ENCODE data around the gene GABRD. TPM values are rescaled to one million over a fixed set of nuclear protein-coding genes. Genes with fewer than 3 reads are reported as not detected.
"Not testable (repeated sequence)": the region's sequence is repeated elsewhere in the genome, so short reads cannot be mapped to it uniquely, and the experiment has no call there.

Gene GABRD
- total and polyA plus RNA-seq, 2 experiments from 2014 or later = not detected

GRCh38 chr1:1979482-1980165 lies 39.5 kb upstream of the GABRD start:
- no peak for TF ChIP-seq EZH2phosphoT487 (IDR thresholded peaks at IDR 0.05; ENCODE audit: insufficient read depth, low read depth)
- TF ChIP-seq EZH2 (IDR thresholded peaks at IDR 0.05; ENCODE audit: insufficient read depth, poor library complexity, severe bottlenecking) = no peak
- Histone ChIP-seq H3K27ac (no peak overlapping the region), H3K79me2 (ENCODE audit: insufficient read depth) (no peaks in the 10 kb centered on the region), H3K4me1 (ENCODE audit: insufficient read depth) (no peaks in the 10 kb centered on the region), H3F3A (ENCODE audit: insufficient read depth) (no peaks in the 10 kb centered on the region), H3K36me3 (ENCODE audit: low read depth) (no peaks in the 10 kb centered on the region), H3K4me2 (ENCODE audit: unreplicated experiment) (no peak overlapping the region), H3K4me3 (no peak overlapping the region), H4K20me1 (ENCODE audit: insufficient read depth) (no peaks in the 10 kb centered on the region), H3K9me3 (ENCODE audit: low read depth) (no peaks in the 10 kb centered on the region), H3K27me3 (replicated peaks; ENCODE audit: insufficient read depth) (peaks cover 10% of the 10 kb centered on the region), H3K9me2 (ENCODE audit: insufficient read depth) (no peaks in the 10 kb centered on the region), H2AFZ (no peak overlapping the region), H3K9ac (no peak overlapping the region)
- WGBS, 2 experiments (ENCODE audit: low coverage in 1 of 2, low lambda C conversion rate in 2 of 2, missing lambda C conversion rate in 2 of 2) = 87 to 92% methylated on average over 41 to 61 of the region's 61 CpGs
- in situ Hi-C loops (cut with MboI) = no loop called here
- no peak for DNase-seq

GRCh38 chr1:1980467-1981141 lies 38.5 kb upstream of the GABRD start:
- DNase-seq = no peak
- peaks cover 1% of the 10 kb centered on the region; the same call in 1 of the 2 replicates for H3K27me3 ChIP-seq (replicated peaks; ENCODE audit: insufficient read depth)
- 78 to 79% methylated on average over 39 to 42 of the region's 42 CpGs for WGBS, 2 experiments (ENCODE audit: low coverage in 1 of 2, low lambda C conversion rate in 2 of 2, missing lambda C conversion rate in 2 of 2)
- TF ChIP-seq EZH2 (IDR thresholded peaks at IDR 0.05; ENCODE audit: insufficient read depth, poor library complexity, severe bottlenecking) = no peak
- no peak for TF ChIP-seq EZH2phosphoT487 (IDR thresholded peaks at IDR 0.05; ENCODE audit: insufficient read depth, low read depth)
- no peak overlapping the region for H3K4me3 ChIP-seq
- H3K4me2 ChIP-seq (ENCODE audit: unreplicated experiment) = no peak overlapping the region
- no peaks in the 10 kb centered on the region for H3K4me1 ChIP-seq (ENCODE audit: insufficient read depth)
- in situ Hi-C loops (cut with MboI) = no loop called here
- H3K79me2 ChIP-seq (ENCODE audit: insufficient read depth) = no peaks in the 10 kb centered on the region
- H2AFZ ChIP-seq = no peak overlapping the region
- no peaks in the 10 kb centered on the region for H3K9me2 ChIP-seq (ENCODE audit: insufficient read depth)
- no peaks in the 10 kb centered on the region for H4K20me1 ChIP-seq (ENCODE audit: insufficient read depth)
- no peaks in the 10 kb centered on the region for H3K36me3 ChIP-seq (ENCODE audit: low read depth)
- no peak overlapping the region for H3K27ac ChIP-seq
- H3K9ac ChIP-seq = no peak overlapping the region
- H3F3A ChIP-seq (ENCODE audit: insufficient read depth) = no peaks in the 10 kb centered on the region
- no peaks in the 10 kb centered on the region for H3K9me3 ChIP-seq (ENCODE audit: low read depth)

DNA sequence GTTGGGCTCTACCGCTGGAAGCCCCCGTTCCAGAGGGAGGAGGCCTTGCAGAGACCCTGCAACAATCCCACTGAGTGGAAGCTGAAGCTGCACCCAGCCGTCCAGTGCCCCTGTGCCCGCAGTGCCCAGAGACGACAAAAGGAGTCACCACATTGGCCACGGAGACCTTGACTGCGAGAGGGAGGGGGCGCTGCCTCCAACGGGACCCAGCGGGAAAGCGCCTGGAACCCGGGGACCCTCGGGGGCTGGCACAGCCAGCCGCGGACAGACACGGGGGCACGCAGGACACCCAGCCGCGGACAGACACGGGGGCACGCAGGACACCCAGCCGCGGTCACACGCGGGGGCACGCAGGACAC lies 38.0 kb upstream of the GABRD start:
- H3K9me2 ChIP-seq (ENCODE audit: insufficient read depth) = no peaks in the 10 kb centered on the region
- H3K27ac ChIP-seq = no peak overlapping the region
- no peaks in the 10 kb centered on the region for H3K36me3 ChIP-seq (ENCODE audit: low read depth)
- no peak overlapping the region for H3K9ac ChIP-seq
- in situ Hi-C loops (cut with MboI) = no loop called here
- H3K27me3 ChIP-seq (replicated peaks; ENCODE audit: insufficient read depth) = no peaks in the 10 kb centered on the region; the same call in 1 of the 2 replicates
- DNase-seq = no peak
- no peak overlapping the region for H3K4me3 ChIP-seq
- no peaks in the 10 kb centered on the region for H3K79me2 ChIP-seq (ENCODE audit: insufficient read depth)
- H4K20me1 ChIP-seq (ENCODE audit: insufficient read depth) = no peaks in the 10 kb centered on the region
- 74 to 86% methylated on average over 11 to 26 of the region's 26 CpGs for WGBS, 2 experiments (ENCODE audit: low coverage in 1 of 2, low lambda C conversion rate in 2 of 2, missing lambda C conversion rate in 2 of 2)
- TF ChIP-seq EZH2 (IDR thresholded peaks at IDR 0.05; ENCODE audit: insufficient read depth, poor library complexity, severe bottlenecking) = no peak
- no peak for TF ChIP-seq EZH2phosphoT487 (IDR thresholded peaks at IDR 0.05; ENCODE audit: insufficient read depth, low read depth)
- H3K4me1 ChIP-seq (ENCODE audit: insufficient read depth) = no peaks in the 10 kb centered on the region
- H3F3A ChIP-seq (ENCODE audit: insufficient read depth) = no peaks in the 10 kb centered on the region
- H3K4me2 ChIP-seq (ENCODE audit: unreplicated experiment) = no peak overlapping the region
- H3K9me3 ChIP-seq (ENCODE audit: low read depth) = no peaks in the 10 kb centered on the region
- H2AFZ ChIP-seq = no peak overlapping the region

GRCh38 chr1:1981631-1982327 lies 37.4 kb upstream of the GABRD start:
- H3K79me2 ChIP-seq (ENCODE audit: insufficient read depth) = not testable (repeated sequence)

More at GRCh38 chr1:1981631-1982327, 37.4 kb upstream of the GABRD start:
- H3K9me2 ChIP-seq (ENCODE audit: insufficient read depth); H3K9ac ChIP-seq; H3K4me3 ChIP-seq; H2AFZ ChIP-seq; H3K9me3 ChIP-seq (ENCODE audit: low read depth); H3K36me3 ChIP-seq (ENCODE audit: low read depth); H3K27me3 ChIP-seq (replicated peaks; ENCODE audit: insufficient read depth); DNase-seq; H4K20me1 ChIP-seq (ENCODE audit: insufficient read depth); H3K4me1 ChIP-seq (ENCODE audit: insufficient read depth); H3F3A ChIP-seq (ENCODE audit: insufficient read depth); H3K4me2 ChIP-seq (ENCODE audit: unreplicated experiment); in situ Hi-C loops (cut with MboI); H3K27ac ChIP-seq: not testable (repeated sequence)
- WGBS, 2 experiments (ENCODE audit: low coverage in 1 of 2, low lambda C conversion rate in 2 of 2, missing lambda C conversion rate in 2 of 2) = 90 to 93% methylated on average over 12 to 72 of the region's 73 CpGs
